ENCODE results near the gene FHIT.

GRCh38 chr3:61078048-61078752 lies 173.1 kb downstream of the FHIT start:
- TF ChIP-seq, protein P1, sequence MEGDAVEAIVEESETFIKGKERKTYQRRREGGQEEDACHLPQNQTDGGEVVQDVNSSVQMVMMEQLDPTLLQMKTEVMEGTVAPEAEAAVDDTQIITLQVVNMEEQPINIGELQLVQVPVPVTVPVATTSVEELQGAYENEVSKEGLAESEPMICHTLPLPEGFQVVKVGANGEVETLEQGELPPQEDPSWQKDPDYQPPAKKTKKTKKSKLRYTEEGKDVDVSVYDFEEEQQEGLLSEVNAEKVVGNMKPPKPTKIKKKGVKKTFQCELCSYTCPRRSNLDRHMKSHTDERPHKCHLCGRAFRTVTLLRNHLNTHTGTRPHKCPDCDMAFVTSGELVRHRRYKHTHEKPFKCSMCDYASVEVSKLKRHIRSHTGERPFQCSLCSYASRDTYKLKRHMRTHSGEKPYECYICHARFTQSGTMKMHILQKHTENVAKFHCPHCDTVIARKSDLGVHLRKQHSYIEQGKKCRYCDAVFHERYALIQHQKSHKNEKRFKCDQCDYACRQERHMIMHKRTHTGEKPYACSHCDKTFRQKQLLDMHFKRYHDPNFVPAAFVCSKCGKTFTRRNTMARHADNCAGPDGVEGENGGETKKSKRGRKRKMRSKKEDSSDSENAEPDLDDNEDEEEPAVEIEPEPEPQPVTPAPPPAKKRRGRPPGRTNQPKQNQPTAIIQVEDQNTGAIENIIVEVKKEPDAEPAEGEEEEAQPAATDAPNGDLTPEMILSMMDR (IDR thresholded peaks at IDR 0.05 in 4 of 5, conservative IDR thresholded peaks at IDR 0.05 in 1 of 5) = no peak
- TF ChIP-seq POLR2A (IDR thresholded peaks at IDR 0.05) = no peak
